ENCODE results near the gene DNAJC6.

DNA sequence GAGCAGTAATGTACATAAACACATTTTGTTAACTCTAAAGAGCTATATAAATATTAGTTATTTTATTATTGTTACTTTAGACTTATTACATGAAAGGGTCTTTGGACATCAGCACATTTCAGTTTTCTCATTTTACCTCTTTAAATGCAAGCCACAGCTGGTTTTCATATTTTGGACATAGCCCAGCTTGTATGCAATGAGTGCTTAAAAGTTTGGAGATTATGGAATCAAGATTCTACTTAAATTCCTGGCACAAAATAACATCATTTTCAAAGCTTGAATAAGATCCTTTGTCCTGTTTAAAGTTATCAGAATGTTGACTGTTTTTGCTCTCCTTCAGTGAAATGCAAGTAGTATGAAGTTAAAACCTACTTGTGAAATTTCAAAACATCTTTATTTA lies 95.6 kb downstream of the DNAJC6 start:
- no peak for TF ChIP-seq POLR2AphosphoS5 (IDR thresholded peaks at IDR 0.05; ENCODE audit: low read depth, low read length)
- no peak for TF ChIP-seq POLR2A (IDR thresholded peaks at IDR 0.05; ENCODE audit: low read depth, low read length)
